ENCODE measurements around the gene RABGAP1L. TPM values are rescaled to one million over a fixed set of nuclear protein-coding genes. Genes with fewer than 3 reads are reported as not detected.

The RABGAP1L gene
- total RNA-seq, 4 donors from 2014 or later = 39.3 to 101 (median 63.7) TPM

DNA sequence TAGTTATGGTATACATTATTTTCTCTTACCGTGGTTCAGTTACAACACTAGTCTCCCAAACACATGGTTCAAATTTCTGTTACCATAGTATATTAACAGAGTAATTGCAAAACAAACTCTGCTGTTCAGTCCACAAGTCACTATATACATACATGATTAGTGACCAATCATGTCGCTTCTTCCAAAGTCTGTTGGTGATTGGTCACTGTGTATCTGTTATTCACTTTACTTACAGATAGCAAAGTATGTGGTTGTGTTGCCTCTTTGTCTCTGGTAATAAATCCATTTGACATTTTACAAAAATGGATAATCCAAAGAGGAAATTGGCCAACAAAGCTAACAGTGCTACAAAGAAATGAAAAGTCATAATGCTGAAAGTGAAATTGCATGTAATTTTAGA lies 107.2 kb downstream of the RABGAP1L start:
- DNase-seq (ENCODE audit: extremely low spot score) = no peak
- Histone ChIP-seq H3K27ac (replicated peaks in 1 of 4) (no peak overlapping the region), H3K4me3 (no peak overlapping the region), H3K9me3 (no peaks in the 10 kb centered on the region), H3K4me1 (peaks cover 5 to 12% (median 10%) of the 10 kb centered on the region in 4 donors), H3K27me3 (no peaks in the 10 kb centered on the region), H3K36me3 (peaks cover 0 to 5% (median 0%) of the 10 kb centered on the region in 4 donors)
- intact Hi-C loops (cut with DNase I) = no loop called here
- TF ChIP-seq EP300 (IDR thresholded peaks at IDR 0.05) = no peak
- no peak for TF ChIP-seq POLR2AphosphoS5 (IDR thresholded peaks at IDR 0.05)
- TF ChIP-seq, protein P1, sequence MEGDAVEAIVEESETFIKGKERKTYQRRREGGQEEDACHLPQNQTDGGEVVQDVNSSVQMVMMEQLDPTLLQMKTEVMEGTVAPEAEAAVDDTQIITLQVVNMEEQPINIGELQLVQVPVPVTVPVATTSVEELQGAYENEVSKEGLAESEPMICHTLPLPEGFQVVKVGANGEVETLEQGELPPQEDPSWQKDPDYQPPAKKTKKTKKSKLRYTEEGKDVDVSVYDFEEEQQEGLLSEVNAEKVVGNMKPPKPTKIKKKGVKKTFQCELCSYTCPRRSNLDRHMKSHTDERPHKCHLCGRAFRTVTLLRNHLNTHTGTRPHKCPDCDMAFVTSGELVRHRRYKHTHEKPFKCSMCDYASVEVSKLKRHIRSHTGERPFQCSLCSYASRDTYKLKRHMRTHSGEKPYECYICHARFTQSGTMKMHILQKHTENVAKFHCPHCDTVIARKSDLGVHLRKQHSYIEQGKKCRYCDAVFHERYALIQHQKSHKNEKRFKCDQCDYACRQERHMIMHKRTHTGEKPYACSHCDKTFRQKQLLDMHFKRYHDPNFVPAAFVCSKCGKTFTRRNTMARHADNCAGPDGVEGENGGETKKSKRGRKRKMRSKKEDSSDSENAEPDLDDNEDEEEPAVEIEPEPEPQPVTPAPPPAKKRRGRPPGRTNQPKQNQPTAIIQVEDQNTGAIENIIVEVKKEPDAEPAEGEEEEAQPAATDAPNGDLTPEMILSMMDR (IDR thresholded peaks at IDR 0.05) = no peak
- no peak for TF ChIP-seq POLR2A (IDR thresholded peaks at IDR 0.05; ENCODE audit: low read depth)
- WGBS = 86% methylated on average over 2 of the region's 2 CpGs

DNA sequence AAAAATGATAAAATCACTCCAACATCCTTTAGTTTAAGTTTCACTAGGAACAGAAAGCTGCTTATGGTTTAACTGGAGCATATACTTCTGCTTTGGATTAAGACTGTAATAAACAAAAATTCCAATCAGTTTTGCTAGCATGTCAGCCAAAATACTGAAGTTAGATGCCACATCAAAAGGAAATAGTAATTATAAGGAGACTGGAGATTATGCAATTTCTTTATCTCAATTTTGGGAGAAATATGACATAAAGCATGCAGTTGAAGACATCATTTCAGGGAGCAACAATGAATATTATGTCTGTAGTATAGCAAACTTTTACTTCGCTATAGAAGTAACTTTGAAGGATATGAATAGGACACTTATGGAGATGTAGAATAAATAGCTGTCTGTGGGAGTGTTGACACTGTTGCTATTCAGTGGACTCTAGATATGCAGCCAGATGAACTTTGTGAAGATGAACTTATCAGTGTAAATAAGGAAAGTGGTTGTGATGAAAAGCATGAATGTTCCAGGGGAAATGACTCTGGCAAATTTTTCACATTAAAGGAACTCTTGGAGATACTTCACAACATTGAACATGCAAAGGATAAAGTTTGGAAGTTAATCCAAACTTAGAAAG lies 107.8 kb downstream of the RABGAP1L start:
- H3K36me3 ChIP-seq = peaks cover 0 to 5% (median 0%) of the 10 kb centered on the region in 4 donors
- TF ChIP-seq POLR2A (IDR thresholded peaks at IDR 0.05; ENCODE audit: low read depth) = no peak
- TF ChIP-seq POLR2AphosphoS5 (IDR thresholded peaks at IDR 0.05) = no peak
- no peak for TF ChIP-seq EP300 (IDR thresholded peaks at IDR 0.05)
- TF ChIP-seq, protein P1 (IDR thresholded peaks at IDR 0.05) = no peak
- H3K4me3 ChIP-seq = no peak overlapping the region
- 42% methylated on average over 1 of the region's 1 CpG for WGBS
- no peak for DNase-seq (ENCODE audit: extremely low spot score)
- H3K9me3 ChIP-seq = no peaks in the 10 kb centered on the region
- no peaks in the 10 kb centered on the region for H3K27me3 ChIP-seq
- no peak overlapping the region for H3K27ac ChIP-seq (replicated peaks in 1 of 4)
- intact Hi-C loops (cut with DNase I) = no loop called here
- H3K4me1 ChIP-seq = peaks cover 5 to 12% (median 10%) of the 10 kb centered on the region in 4 donors

DNA sequence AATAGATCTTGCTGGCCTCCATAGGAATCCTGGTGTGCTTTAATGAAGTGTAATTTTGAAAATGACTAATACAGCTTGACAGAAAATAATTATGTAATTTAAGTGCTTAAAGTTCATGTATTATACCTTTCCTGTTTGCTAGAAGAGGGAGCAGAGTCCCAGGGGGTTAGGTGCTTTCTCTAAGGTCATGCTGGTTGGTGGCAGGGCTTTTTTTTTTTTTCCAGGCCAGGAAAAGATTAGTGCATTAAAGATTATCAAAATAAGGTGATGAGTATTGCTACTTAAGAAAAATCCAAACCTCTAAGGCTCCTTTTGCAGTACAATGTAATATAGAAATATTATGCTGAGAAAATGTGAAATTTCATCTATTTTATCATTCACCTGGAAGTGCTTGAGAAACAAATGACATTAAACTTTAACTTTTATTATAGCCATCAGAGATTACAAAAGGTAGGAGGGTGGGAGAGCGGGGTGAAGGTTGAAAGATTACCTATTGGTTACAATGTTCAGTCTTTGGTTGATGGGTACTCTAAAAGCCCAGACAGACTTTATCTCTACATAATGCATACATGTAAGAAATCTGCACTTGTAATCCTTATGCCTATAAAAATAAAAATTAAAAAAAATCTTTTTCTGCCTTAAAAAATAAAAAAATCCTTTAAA lies 110.8 kb downstream of the RABGAP1L start:
- H3K4me3 ChIP-seq = no peak overlapping the region
- no peak overlapping the region for H3K27ac ChIP-seq (replicated peaks in 1 of 4)
- WGBS = 91% methylated on average over 1 of the region's 1 CpG
- H3K9me3 ChIP-seq = no peaks in the 10 kb centered on the region
- DNase-seq (ENCODE audit: extremely low spot score) = no peak
- peaks cover 5 to 12% (median 6%) of the 10 kb centered on the region in 4 donors for H3K4me1 ChIP-seq
- peaks cover 0 to 5% (median 0%) of the 10 kb centered on the region in 4 donors for H3K36me3 ChIP-seq
- TF ChIP-seq POLR2A (IDR thresholded peaks at IDR 0.05; ENCODE audit: low read depth) (no peak), POLR2AphosphoS5 (IDR thresholded peaks at IDR 0.05) (no peak), EP300 (IDR thresholded peaks at IDR 0.05) (no peak)
- TF ChIP-seq, protein P1 (IDR thresholded peaks at IDR 0.05) = no peak
- H3K27me3 ChIP-seq = no peaks in the 10 kb centered on the region
- intact Hi-C loops (cut with DNase I) = no loop called here

DNA sequence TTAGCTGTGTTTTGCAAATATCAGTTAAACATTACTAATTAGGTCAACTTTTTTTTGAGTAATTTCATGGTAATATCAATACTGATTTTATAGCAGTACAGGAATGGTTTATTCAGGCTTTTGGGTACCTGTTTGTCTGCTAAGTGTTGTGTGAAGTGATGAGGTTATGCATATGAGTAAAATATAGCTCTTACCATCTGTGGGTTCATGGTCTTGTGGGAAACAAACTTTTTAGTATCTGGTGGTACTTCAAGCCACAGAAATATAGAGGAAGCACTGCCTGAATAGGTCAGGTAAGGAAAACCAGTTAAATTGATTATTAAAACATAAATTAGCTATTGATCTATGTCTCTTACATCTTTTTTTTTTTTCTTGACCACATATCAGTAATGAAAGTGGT lies 113.9 kb downstream of the RABGAP1L start:
- no peak for DNase-seq (ENCODE audit: extremely low spot score)
- intact Hi-C loops (cut with DNase I) = no loop called here

More for the DNA sequence above, 113.9 kb downstream of the RABGAP1L start:
- H3K4me1 ChIP-seq = no peaks in the 10 kb centered on the region
- H3K36me3 ChIP-seq = peaks cover 0 to 10% (median 3%) of the 10 kb centered on the region in 4 donors
- TF ChIP-seq, protein P1 (IDR thresholded peaks at IDR 0.05) = no peak
- TF ChIP-seq EP300 (IDR thresholded peaks at IDR 0.05) (no peak), POLR2AphosphoS5 (IDR thresholded peaks at IDR 0.05) (no peak), POLR2A (IDR thresholded peaks at IDR 0.05; ENCODE audit: low read depth) (no peak)
- no peak overlapping the region for H3K27ac ChIP-seq (replicated peaks in 1 of 4)
- no peaks in the 10 kb centered on the region for H3K27me3 ChIP-seq
- H3K4me3 ChIP-seq = no peak overlapping the region
- no peaks in the 10 kb centered on the region for H3K9me3 ChIP-seq
